Activated T-cell treated with anti-CD3 and anti-CD28 coated beads, Interleukin-2, amount 50 U/mL, for 48 hours (primary cell): ENCODE data around the gene FNBP1.

Experiments used
- DNase-seq, 2 experiments: peaks; one replicate each; pipeline ENCODE4 v3.0.0-alpha.2; 2020

The FNBP1 gene

DNA sequence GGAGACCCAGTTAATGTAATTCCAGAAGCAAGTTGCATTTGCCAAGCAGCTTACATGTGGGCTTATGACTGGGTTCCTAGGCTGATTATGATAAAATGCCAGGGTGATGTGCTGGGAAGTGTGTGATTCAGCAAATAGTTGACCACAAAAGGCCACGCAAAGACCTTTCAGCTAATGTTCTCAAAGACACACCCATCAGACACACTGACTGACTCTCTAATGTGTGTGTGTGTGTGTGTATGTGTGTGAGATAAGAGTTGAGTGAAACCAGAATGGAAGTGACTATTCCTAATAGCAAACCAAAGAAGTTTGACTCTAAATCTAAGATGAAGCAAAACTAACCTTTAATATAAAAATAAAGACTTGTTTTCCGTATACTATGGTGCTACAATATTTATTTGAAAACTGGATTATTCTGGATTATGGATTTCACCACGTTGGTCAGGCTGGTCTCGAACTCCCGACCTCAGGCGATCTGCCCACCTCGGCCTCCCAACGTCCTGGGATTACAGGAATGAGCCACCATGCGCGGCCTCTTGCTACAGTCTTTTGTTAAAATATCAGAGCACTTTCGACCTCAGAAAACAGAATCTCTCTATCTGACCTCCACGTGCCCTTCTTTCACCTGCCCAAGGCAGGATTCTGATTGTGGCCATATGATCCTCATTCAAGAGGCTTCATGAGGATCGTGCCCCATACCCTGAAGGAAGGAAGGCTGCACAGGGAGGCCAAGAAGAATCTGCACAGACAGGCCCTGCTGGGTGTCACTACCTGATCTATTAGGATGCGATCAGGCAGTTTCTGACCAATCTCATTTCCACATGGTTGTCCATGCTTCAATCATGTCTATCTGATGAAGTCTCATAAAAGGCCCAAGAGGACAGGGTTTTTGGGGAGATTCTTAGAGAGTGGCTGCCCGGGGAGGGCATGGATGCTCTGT is 132.1 kb downstream of the FNBP1 start:
- DNase-seq = no peak

DNA sequence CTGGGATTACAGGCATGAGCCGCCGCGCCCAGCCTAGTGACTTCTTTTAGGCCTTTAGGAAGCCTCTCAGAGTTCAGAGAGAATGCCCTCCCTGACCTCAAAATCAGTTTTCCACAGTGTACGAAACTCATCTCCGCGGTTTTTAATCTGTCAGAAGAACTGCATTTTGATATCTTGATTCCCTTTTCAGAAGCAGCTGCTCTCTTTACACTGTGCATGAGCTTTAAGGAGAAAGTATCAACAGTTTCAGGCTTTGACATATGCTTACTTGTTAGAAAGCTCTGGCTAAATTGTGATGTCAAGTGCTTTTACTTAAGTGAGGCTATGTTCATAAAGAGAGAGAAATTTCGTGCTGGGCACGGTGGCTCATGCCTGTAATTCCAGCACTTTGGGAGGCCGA is 133.1 kb downstream of the FNBP1 start:
- DNase-seq = no peak

DNA sequence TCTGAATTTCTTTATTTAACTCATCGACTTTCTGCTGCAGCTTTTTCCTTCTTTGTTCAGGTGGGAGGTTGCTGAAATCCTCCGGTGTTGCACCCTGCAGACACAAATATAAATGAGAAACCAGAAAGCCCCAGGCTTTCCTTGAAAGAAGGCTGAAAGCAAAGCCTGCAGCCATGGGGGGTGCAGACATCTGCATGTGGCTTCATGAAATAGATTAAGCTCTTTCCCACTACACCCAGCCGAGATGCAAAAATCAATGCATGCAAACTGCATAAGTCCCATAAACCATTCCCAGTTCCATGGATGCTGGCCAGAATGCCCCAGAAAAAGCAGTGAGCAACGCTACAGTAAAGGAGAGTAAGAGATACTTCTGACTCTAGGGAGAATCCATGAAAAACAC is 134.1 kb downstream of the FNBP1 start:
- DNase-seq = no peak

DNA sequence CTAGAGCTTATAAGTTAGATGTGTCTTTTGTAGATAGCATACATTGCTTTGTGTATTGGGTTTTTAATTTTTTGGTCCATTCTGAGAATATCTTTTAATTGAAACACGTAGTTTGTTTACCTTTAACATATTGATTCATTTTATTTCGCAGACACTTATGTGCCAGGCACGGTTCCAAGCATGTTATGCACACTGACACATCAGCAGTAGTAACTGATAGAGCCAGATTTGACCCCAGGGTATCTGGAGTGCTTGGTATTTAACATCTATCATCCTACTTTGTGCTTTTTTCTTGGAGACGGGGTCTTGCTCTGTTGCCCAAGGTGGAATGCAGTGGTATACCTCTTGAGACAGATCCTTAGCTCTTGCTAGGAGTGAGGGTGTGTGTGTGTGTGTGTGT is 135.8 kb downstream of the FNBP1 start:
- no peak for DNase-seq

- DNase-seq = no peak
Observed at GRCh38 chr9:129906298-129906697, 136.7 kb downstream of the FNBP1 start.

DNA sequence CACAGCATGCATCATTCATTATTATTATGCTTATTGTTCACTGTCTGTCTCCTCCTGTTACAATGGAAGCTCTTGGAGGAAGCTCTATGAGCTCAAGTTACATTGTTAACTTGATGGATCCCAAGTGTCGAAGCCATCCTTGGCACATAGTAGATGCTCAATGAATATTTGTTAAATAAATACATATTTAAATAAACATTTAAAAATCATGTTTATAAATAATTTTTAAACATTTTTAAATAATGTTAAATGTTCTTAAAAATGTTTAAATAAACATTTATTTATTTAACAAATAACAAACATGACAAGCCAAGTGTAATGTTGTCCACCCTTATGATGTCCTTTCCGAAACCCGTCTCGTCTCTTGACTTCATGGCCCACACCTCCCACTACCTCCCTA is 138.3 kb downstream of the FNBP1 start:
- DNase-seq = no peak

GRCh38 chr9:129902740-129903134 is 140.3 kb downstream of the FNBP1 start:
- no peak for DNase-seq

- DNase-seq = no peak
Observed at GRCh38 chr9:129901993-129902739, 140.8 kb downstream of the FNBP1 start.

DNA sequence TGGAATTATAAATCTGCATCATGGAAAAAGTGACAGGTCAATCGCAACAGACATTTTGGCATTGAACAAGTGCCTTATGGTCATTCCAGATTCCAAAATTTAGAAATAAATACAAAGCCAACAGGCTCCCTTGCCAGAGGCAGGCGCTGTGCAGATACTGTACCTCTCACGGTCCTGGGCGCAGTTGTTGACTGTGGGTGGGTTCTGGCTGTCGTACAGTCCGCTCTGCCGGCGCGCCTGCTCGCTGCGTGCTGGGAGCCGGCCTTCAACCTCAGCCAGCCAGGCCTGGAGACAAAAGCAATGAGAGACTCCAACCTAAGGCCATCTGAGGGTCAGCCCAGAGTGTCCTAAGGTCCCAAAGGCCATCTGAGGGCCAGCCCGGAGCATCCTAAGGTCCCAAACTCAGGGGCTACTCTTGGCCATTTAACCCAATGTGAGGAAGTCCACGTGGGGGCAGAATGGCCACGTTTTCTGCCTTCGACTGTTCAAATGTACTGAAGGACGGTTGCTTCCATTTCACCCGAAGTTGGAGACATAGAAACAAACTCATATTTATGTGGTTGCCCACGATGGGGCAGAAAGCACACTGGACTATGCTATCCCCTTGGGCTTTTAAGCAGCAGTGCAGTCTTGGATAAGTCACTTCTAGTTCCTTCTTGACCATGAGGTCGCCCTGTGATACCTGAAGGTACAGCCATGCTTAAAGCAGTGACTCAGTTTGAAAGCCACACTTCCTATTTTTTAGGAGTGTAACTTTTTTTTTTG is 142.5 kb downstream of the FNBP1 start:
- DNase-seq = no peak

- no peak for DNase-seq
Observed at GRCh38 chr9:129899620-129900019, 143.4 kb downstream of the FNBP1 start.

DNA sequence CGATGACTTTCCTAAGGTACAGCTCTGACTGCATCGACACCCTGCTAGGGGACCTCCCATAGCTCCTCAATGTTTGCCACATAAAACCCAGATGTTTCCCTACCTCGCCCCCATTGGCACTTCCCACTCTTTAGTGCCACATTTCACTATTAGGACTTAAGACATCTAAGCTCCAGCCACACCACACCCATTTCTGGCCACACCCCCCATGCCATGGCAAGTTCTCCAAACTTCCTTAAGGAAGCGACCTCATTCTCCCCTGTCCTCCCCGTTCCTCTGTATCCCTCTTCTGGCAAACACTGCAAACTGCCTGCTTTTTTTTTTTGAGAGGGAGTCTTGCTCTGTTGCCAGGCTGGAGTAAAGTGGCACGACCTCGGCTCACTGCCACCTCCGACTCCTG is 144.8 kb downstream of the FNBP1 start:
- no peak for DNase-seq

DNA sequence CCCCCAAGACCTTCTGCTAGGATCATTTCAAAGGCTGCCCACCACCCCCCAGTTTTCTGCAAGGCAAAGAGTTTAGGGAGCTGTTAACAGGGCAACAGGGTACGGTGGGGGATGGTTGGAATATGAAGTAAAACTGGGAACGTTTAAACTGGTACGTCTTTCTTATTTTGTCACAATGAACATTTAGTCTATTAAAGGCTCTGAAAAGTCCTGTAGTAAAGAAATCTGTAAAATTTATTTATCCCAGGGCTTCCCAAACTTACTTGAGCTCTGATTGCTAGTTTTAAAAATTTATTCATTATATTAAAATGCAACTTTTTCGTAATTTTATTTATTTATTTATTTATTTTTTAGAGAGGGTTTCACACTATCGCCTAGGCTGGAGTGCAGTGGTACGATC is 145.7 kb downstream of the FNBP1 start:
- DNase-seq = no peak

DNA sequence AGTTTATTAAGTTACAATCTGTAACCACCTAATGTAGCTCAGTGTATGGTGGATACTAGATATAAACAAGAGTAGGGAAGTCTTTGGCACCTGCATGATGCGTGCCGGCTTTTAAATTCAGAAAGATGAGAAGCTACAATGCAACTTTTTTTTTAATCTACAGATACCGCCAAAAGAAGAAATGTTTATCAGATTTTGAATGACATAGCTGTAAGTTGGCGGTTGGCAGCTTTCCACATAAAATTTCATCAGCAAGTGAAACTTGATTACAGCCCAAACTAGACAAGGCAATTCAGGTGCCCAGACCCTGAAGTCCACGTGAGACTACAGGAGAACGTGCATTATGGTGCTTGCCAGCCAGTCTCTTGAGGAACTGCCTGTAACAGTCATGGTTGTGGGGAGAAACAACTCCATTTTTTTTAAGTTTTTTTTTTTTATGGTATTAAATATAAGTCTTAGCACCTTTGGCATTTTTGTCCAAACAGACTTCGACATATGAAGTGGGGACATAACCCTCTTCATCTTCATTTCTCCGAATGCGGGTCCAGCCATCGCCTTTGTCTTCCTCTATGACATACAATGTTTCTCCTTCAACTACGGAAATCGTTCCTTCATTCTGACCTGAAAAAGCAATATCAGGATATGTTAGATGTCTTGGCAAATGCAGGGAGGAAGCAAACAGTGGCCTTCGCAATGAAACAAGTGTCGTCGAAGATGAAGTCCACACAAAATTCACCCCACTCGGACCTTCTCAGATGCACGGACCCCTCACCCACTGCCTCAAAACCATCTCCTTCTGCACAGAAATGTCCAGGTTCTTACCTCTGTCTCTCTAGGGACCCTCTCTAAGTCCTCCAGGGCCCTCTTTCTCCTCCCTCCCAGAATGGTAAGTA is 147.4 kb downstream of the FNBP1 start:
- DNase-seq = peak in 1 of 2 experiments; percentile 49

DNA sequence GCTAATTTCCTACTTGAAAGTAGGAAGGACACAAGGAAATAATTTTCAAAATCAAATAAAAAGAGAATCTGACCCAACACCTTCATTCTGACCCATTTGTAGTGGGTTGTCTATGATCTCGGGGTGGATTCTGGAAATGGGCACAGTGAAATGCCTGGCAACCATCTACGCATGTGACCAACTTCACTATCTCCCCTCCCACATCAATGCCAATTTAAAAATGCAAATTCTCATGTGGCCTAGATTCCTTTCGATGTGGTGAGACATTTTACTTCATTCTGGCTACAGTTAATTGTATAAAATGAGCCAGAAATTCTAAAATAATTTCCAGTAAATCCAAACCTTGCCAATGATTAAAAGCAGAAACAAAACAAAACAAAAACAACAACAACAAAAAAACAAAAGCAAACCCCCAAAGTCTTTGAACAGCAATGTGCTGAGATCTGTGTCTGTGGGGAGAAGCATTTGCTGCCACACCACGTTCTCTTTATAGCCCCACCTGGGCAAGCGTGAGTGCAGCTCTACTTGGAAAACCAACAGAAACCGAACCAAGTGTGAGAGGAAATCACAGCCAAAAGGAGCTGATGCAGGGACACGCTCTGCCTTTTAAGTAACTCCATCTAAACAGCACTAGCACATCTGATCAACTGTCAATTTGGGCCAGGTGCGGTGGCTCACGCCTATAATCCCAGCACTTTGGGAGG is 148.7 kb downstream of the FNBP1 start:
- DNase-seq = peak in 1 of 2 experiments; percentile 49

GRCh38 chr9:129891569-129891968 is 151.4 kb downstream of the FNBP1 start:
- DNase-seq = no peak

DNA sequence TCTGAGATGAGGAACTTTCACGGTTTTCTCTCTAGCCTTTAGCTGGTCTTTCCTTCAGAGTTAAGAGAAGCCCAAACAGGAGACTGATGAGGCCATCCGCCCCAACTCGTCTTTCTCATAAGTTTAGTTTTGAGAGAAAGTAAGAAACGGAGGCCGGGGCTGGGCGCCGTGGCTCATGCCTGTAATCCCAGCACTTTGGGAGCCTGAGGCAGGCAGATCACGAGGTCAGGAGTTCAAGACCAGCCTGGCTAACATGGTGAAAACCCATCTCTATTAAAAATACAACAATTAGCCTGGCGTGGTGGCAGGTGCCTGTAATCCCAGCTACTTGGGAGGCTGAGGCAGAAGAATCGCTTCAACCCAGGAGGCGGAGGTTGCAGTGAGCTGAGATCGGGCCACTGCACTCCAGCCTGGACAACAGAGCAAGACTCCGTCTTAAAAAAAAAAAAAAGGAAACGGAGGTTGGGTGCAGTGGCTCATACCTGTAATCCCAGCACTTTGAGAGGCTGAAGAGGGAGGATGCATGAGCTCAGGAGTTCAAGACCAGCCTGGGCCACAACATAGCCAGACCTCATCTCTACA is 152.2 kb downstream of the FNBP1 start:
- peak in 1 of 2 experiments; percentile 82 for DNase-seq

DNA sequence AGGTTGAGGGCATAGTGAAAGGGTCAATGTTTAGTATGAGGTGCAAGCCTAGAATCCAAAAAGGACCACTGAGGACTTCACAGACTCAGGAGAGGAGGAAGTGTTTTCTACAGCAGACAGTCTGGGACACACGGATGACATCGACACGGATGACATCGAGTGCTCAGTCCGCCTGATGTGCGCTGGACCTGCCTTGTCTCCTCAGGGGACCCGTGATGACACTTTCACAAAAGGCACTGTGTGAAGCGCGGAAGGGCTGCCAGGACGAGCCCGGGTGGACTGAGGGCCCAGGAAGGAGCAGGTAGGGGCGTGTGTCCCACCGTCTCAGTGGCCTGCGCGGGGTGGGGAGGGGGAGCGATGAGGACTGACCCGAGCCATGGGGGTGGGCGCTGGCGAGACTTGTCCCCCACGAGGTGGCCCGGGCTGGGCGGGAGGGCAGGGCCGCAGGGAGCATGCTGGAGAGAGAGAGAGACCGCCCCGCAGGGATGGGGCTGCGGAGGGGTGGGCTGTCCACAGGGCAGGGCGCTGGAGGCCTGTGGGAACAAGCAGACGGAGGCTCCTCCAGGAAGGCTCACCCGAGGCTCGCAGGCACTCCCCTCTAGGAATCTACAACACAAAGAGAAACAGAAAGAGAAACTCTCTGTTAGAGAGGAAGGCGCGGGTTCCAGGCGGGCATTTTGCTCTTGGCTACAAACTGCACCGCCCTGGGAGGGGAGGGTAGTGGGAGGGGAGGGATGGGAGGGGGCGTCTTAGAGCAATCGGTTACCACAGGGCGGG is 152.9 kb downstream of the FNBP1 start:
- peak; percentile 66 to 84 for DNase-seq

GRCh38 chr9:129889122-129889940 is 153.7 kb downstream of the FNBP1 start:
- peak; percentile 61 to 65 for DNase-seq
